ENCODE results near the gene ZNF592. TPM values are rescaled to one million over a fixed set of nuclear protein-coding genes. Genes with fewer than 3 reads are reported as not detected.

ZNF592 gene
- total RNA-seq, 1 experiment from 2014 or later = 34.6 TPM

GRCh38 chr15:84826369-84826823 lies 78.0 kb downstream of the ZNF592 start:
- Histone ChIP-seq H3K23ac (ENCODE audit: insufficient read length, low read depth, low read length) (no peak overlapping the region), H2BK5ac (ENCODE audit: insufficient read length, low read length) (no peak overlapping the region), H3K27ac (ENCODE audit: insufficient read length, low read depth, low read length) (no peak overlapping the region), H3K4me2 (ENCODE audit: insufficient read depth, insufficient read length, low read length) (no peak overlapping the region), H3K56ac (ENCODE audit: insufficient read length, low read depth, low read length) (no peak overlapping the region), H3K79me2 (ENCODE audit: insufficient read depth, low read length) (no peaks in the 10 kb centered on the region), H2AFZ (ENCODE audit: low read length) (no peak overlapping the region), H4K20me1 (ENCODE audit: control insufficient read depth, insufficient read depth, insufficient read length) (no peaks in the 10 kb centered on the region), H3K79me1 (ENCODE audit: insufficient read depth, low read depth, low read length, poor library complexity, severe bottlenecking) (no peaks in the 10 kb centered on the region), H3K4me1 (ENCODE audit: insufficient read depth, low read length) (no peaks in the 10 kb centered on the region), H2AK5ac (ENCODE audit: insufficient read length, low read length) (no peak overlapping the region), H2BK20ac (ENCODE audit: low read depth, low read length, poor library complexity, severe bottlenecking) (no peak overlapping the region), H3K27me3 (ENCODE audit: insufficient read depth, low read length) (no peaks in the 10 kb centered on the region), H3K18ac (ENCODE audit: insufficient read length, low read depth, low read length) (no peak overlapping the region), H3K9me3 (ENCODE audit: control insufficient read depth, low read depth, low read length) (no peaks in the 10 kb centered on the region), H3K23me2 (ENCODE audit: insufficient read length, low read depth, low read length, poor library complexity, severe bottlenecking) (no peaks in the 10 kb centered on the region), H4K8ac (replicated peaks; ENCODE audit: insufficient read length, low read depth, low read length) (no peak overlapping the region), H3K14ac (ENCODE audit: insufficient read depth, low read length) (no peak overlapping the region), H2BK12ac (ENCODE audit: insufficient read length, low read depth, low read length) (no peak overlapping the region), H4K91ac (ENCODE audit: insufficient read length, low read depth, low read length) (no peak overlapping the region), H4K5ac (ENCODE audit: insufficient read length, low read depth, low read length) (no peak overlapping the region), H3T11ph (ENCODE audit: low read length) (no peak overlapping the region), H3K9ac (ENCODE audit: extremely low read depth, insufficient read length, low read length) (no peak overlapping the region), H2BK15ac (ENCODE audit: low read depth, low read length) (no peak overlapping the region), H3K4ac (ENCODE audit: low read depth, low read length) (no peak overlapping the region), H2BK120ac (ENCODE audit: low read depth, low read length, poor library complexity, severe bottlenecking) (no peak overlapping the region)
- TF ChIP-seq CTCF (conservative IDR thresholded peaks at IDR 0.05) = peak; percentile 82
- H3K36me3 Mint-ChIP-seq (ENCODE audit: insufficient read depth in 1 of 3, low read depth in 3 of 3) = peaks cover 0 to 39% (median 2%) of the 10 kb centered on the region in 3 experiments; a peak in 3 of 7 replicates
- no peaks in the 10 kb centered on the region for H3K9me3 Mint-ChIP-seq
- H3K4me1 Mint-ChIP-seq = peaks cover 27 to 35% of the 10 kb centered on the region in 2 experiments
- no peaks in the 10 kb centered on the region for H3K27me3 Mint-ChIP-seq (ENCODE audit: low read depth)
- H3K27ac Mint-ChIP-seq = peak overlapping the region in 1 of 3 experiments; percentile 71; a peak in 1 of 7 replicates
- peak; percentile 83 for DNase-seq
- H3K4me3 Mint-ChIP-seq = no peak overlapping the region
- no CpG with 5 or more reads among the region's 6 CpGs for WGBS (ENCODE audit: extremely low coverage, insufficient read length, low lambda C conversion rate)

Data from H9 (cell line).